ENCODE data around the gene KCTD17. TPM values are rescaled to one million over a fixed set of nuclear protein-coding genes. Genes with fewer than 3 reads are reported as not detected.

KCTD17 gene
- polyA plus RNA-seq, 3 donors, result 8.4 to 40.0 (median 9.0) TPM

GRCh38 chr22:37067428-37067827 is 15.9 kb downstream of the KCTD17 start:
- no peaks in the 10 kb centered on the region for H3K4me1 Mint-ChIP-seq
- no peaks in the 10 kb centered on the region for H3K36me3 ChIP-seq (replicated peaks in 1 of 2; ENCODE audit: control insufficient read depth in 1 of 2, insufficient read depth in 2 of 2, low read length in 2 of 2)
- WGBS (ENCODE audit: insufficient coverage), result 98% methylated on average over 5 of the region's 10 CpGs

GRCh38 chr22:37068859-37069258 is 17.3 kb downstream of the KCTD17 start:
- H3K27ac Mint-ChIP-seq, result no peak overlapping the region
- Histone ChIP-seq H3K9ac (ENCODE audit: insufficient read depth, low read length, poor library complexity, severe bottlenecking) (no peak overlapping the region), H3K79me2 (ENCODE audit: insufficient read depth, low read length) (no peaks in the 10 kb centered on the region), H3K36me3 (replicated peaks in 1 of 2; ENCODE audit: control insufficient read depth in 1 of 2, insufficient read depth in 2 of 2, low read length in 2 of 2) (no peaks in the 10 kb centered on the region), H3K27ac (ENCODE audit: low read depth in 1 of 2, low read length in 2 of 2) (no peak overlapping the region), H3K4me3 (replicated peaks in 1 of 3; ENCODE audit: low read depth in 2 of 3, low read length in 3 of 3) (no peak overlapping the region), H3K4me2 (replicated peaks; ENCODE audit: extremely low read depth, low read length, poor library complexity, severe bottlenecking) (no peak overlapping the region), H3K9me3 (replicated peaks in 1 of 2; ENCODE audit: control insufficient read depth in 1 of 2, insufficient read depth in 1 of 2, low read length in 2 of 2) (no peaks in the 10 kb centered on the region), H3K4me1 (ENCODE audit: control insufficient read depth in 1 of 2, insufficient read depth in 2 of 2, low read length in 2 of 2) (no peaks in the 10 kb centered on the region), H2AFZ (ENCODE audit: insufficient read depth, low read depth, low read length, poor library complexity, severe bottlenecking) (no peak overlapping the region), H4K20me1 (ENCODE audit: insufficient read depth, low read length) (no peaks in the 10 kb centered on the region), H3K27me3 (ENCODE audit: control insufficient read depth in 2 of 2, insufficient read depth in 2 of 2, low read length in 2 of 2) (peaks cover 10 to 36% of the 10 kb centered on the region in 2 donors)
- H3K4me3 Mint-ChIP-seq, result peak overlapping the region in 1 of 2 donors; percentile 27
- no peak for TF ChIP-seq CTCF (IDR thresholded peaks at IDR 0.05)
- 5% methylated on average over 35 of the region's 36 CpGs for WGBS (ENCODE audit: insufficient coverage)
- peaks cover 0 to 5% (median 0%) of the 10 kb centered on the region in 7 donors for H3K9me3 Mint-ChIP-seq
- H3K27me3 Mint-ChIP-seq (ENCODE audit: low read depth in 3 of 3), result peaks cover 22 to 38% (median 36%) of the 10 kb centered on the region in 3 donors
- DNase-seq, result no peak
- H3K4me1 Mint-ChIP-seq, result no peaks in the 10 kb centered on the region
- H3K36me3 Mint-ChIP-seq, result peaks cover 0 to 4% of the 10 kb centered on the region in 2 donors
- intact Hi-C loops (cut with micrococcal nuclease), result no loop called here

More at GRCh38 chr22:37067428-37067827, 15.9 kb downstream of the KCTD17 start:
- Histone ChIP-seq H3K4me1 (ENCODE audit: control insufficient read depth in 1 of 2, insufficient read depth in 2 of 2, low read length in 2 of 2) (no peaks in the 10 kb centered on the region), H3K4me3 (replicated peaks in 1 of 3; ENCODE audit: low read depth in 2 of 3, low read length in 3 of 3) (no peak overlapping the region), H3K27ac (ENCODE audit: low read depth in 1 of 2, low read length in 2 of 2) (no peak overlapping the region), H3K4me2 (replicated peaks; ENCODE audit: extremely low read depth, low read length, poor library complexity, severe bottlenecking) (no peak overlapping the region), H2AFZ (ENCODE audit: insufficient read depth, low read depth, low read length, poor library complexity, severe bottlenecking) (no peak overlapping the region), H4K20me1 (ENCODE audit: insufficient read depth, low read length) (no peaks in the 10 kb centered on the region), H3K9me3 (replicated peaks in 1 of 2; ENCODE audit: control insufficient read depth in 1 of 2, insufficient read depth in 1 of 2, low read length in 2 of 2) (no peaks in the 10 kb centered on the region), H3K9ac (ENCODE audit: insufficient read depth, low read length, poor library complexity, severe bottlenecking) (no peak overlapping the region), H3K27me3 (ENCODE audit: control insufficient read depth in 2 of 2, insufficient read depth in 2 of 2, low read length in 2 of 2) (peaks cover 10 to 36% of the 10 kb centered on the region in 2 donors), H3K79me2 (ENCODE audit: insufficient read depth, low read length) (no peaks in the 10 kb centered on the region)
- Mint-ChIP-seq H3K36me3 (peaks cover 0 to 4% of the 10 kb centered on the region in 2 donors), H3K9me3 (peaks cover 0 to 5% (median 0%) of the 10 kb centered on the region in 7 donors), H3K27ac (no peak overlapping the region), H3K4me3 (no peak overlapping the region), H3K27me3 (ENCODE audit: low read depth in 3 of 3) (peaks cover 20 to 38% (median 38%) of the 10 kb centered on the region in 3 donors)
- intact Hi-C loops (cut with micrococcal nuclease), result no loop called here
- no peak for TF ChIP-seq CTCF (IDR thresholded peaks at IDR 0.05)
- no peak for DNase-seq
